ENCODE measurements around the gene RNU11. TPM values are rescaled to one million over a fixed set of nuclear protein-coding genes. Genes with fewer than 3 reads are reported as not detected.
"Not testable (repeated sequence)": the region's sequence is repeated elsewhere in the genome, so short reads cannot be mapped to it uniquely, and the experiment has no call there.

RNU11 gene
- total RNA-seq, 1 experiment from 2014 or later, result not detected

- H3K4me3 Mint-ChIP-seq, result 0 out of 2 replicates have a peak overlapping the region, but pooled peaks have one; percentile 99
- ATAC-seq (no peak), DNase-seq (ENCODE audit: low spot score) (no peak)
- H3K36me3 Mint-ChIP-seq, result no peaks in the 10 kb centered on the region
- ChIA-PET POLR2A (interaction anchor here (0.6 kb wide), 1 partner anchor 133 kb away, joined by 3 read pairs; no protein-coding TSS in a partner anchor), CTCF (interaction anchor here (2.6 to 2.8 kb wide), 2 partner anchors 92 to 232 kb away, joined by 19 read pairs; partner anchors contain the start of gene YTHDF2)
- peak overlapping the region; percentile 21 for H3K27ac Mint-ChIP-seq
- peaks cover 30% of the 10 kb centered on the region for H3K4me1 Mint-ChIP-seq
- no peaks in the 10 kb centered on the region for H3K27me3 Mint-ChIP-seq (ENCODE audit: low read depth)
- no peaks in the 10 kb centered on the region for H3K9me3 Mint-ChIP-seq
- TF ChIP-seq NFATC4 (CRISPR knock-in tag; IDR thresholded peaks at IDR 0.05), result no peak
These were observed 3.9 kb upstream of the RNU11 start for GRCh38 chr1:28644494-28644893.

GRCh38 chr1:28645406-28645805, 3.0 kb upstream of the RNU11 start:
- ATAC-seq; DNase-seq (ENCODE audit: low spot score); H3K9me3 Mint-ChIP-seq; H3K36me3 Mint-ChIP-seq; H3K4me3 Mint-ChIP-seq; H3K27me3 Mint-ChIP-seq (ENCODE audit: low read depth); CTCF ChIA-PET; H3K27ac Mint-ChIP-seq; POLR2A ChIA-PET: not testable (repeated sequence)
- H3K4me1 Mint-ChIP-seq, result peaks cover 30% of the 10 kb centered on the region

- no peak for ATAC-seq
- peaks cover 30% of the 10 kb centered on the region for H3K4me1 Mint-ChIP-seq
- H3K27ac Mint-ChIP-seq, result peak overlapping the region; percentile 92
- H3K9me3 Mint-ChIP-seq, result no peaks in the 10 kb centered on the region
- H3K36me3 Mint-ChIP-seq, result no peaks in the 10 kb centered on the region
- TF ChIP-seq NR2C2 (CRISPR knock-in tag; IDR thresholded peaks at IDR 0.05) (no peak), IRF1 (CRISPR knock-in tag; IDR thresholded peaks at IDR 0.05) (no peak), GABPB1 (CRISPR knock-in tag; IDR thresholded peaks at IDR 0.05) (no peak), CREM (CRISPR knock-in tag; IDR thresholded peaks at IDR 0.05) (no peak), SOX15 (CRISPR knock-in tag; IDR thresholded peaks at IDR 0.05) (no peak), ZMAT4 (CRISPR knock-in tag; IDR thresholded peaks at IDR 0.05) (no peak), ATF1 (CRISPR knock-in tag; IDR thresholded peaks at IDR 0.05) (no peak), ZNF138 (CRISPR knock-in tag; conservative IDR thresholded peaks at IDR 0.05) (no peak), ZNF512 (CRISPR knock-in tag; IDR thresholded peaks at IDR 0.05; ENCODE audit: borderline replicate concordance) (no peak), USF2 (CRISPR knock-in tag; IDR thresholded peaks at IDR 0.05) (no peak), JUN (CRISPR knock-in tag; IDR thresholded peaks at IDR 0.05) (no peak), PRDM15 (CRISPR knock-in tag; IDR thresholded peaks at IDR 0.05) (no peak), NR1H2 (CRISPR knock-in tag; IDR thresholded peaks at IDR 0.05) (no peak), ELF4 (CRISPR knock-in tag; IDR thresholded peaks at IDR 0.05; ENCODE audit: low read depth) (no peak), ZNF263 (CRISPR knock-in tag; IDR thresholded peaks at IDR 0.05; ENCODE audit: low read depth) (no peak)
- no peak overlapping the region for H3K4me3 Mint-ChIP-seq
- H3K27me3 Mint-ChIP-seq (ENCODE audit: low read depth), result no peaks in the 10 kb centered on the region
- CTCF ChIA-PET, result no interaction called here
- POLR2A ChIA-PET, result interaction anchor here (0.7 kb wide), 2 partner anchors 64 to 1950 kb away, joined by 3 read pairs; no protein-coding TSS in a partner anchor
- no peak for DNase-seq (ENCODE audit: low spot score)
These were observed 2.4 kb upstream of the RNU11 start for GRCh38 chr1:28646040-28646439.
